NCI-H1105 treated with DMSO at 0.1 percent for 48 hours (cell line): Measurements from ENCODE around the gene ACBD5.
A peak's percentile ranks its signal among the peaks of the same experiment; 100 is the strongest.
"Not testable (repeated sequence)": the region's sequence is repeated elsewhere in the genome, so short reads cannot be mapped to it uniquely, and the experiment has no call there.

ENCODE experiments used
- DNase-seq: peaks from one replicate; lab custom pipeline; 2025; lab: John Stamatoyannopoulos, UW

The ACBD5 gene

GRCh38 chr10:27241010-27241651 lies 534 bp upstream of the ACBD5 start:
- no peak for DNase-seq

- not testable (repeated sequence) for DNase-seq
Measured at GRCh38 chr10:27237531-27237930, 3.1 kb downstream of the ACBD5 start.

GRCh38 chr10:27236589-27237128 lies 3.9 kb downstream of the ACBD5 start:
- not testable (repeated sequence) for DNase-seq

- no peak for DNase-seq
Measured at GRCh38 chr10:27235706-27236105, 4.9 kb downstream of the ACBD5 start.

DNA sequence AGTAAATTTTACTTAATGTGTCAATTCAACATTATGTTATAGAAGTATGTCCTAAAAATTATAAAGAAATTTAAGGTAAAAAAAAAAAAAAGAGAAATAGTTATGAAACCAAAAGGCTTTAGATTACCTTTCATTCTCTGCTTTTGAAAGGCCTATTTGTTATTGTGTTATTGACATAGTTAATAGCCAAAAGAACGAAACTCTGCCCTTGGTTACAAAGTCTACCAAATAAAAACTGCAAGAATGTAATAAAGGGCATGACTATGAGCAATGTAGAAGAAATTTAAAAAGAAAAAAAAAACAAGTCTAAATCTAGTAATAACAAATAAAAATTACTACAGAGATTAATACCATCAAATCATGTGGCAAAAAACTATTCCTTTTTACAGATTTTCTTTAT lies 10.6 kb downstream of the ACBD5 start:
- DNase-seq, result no peak

- DNase-seq, result no peak
Measured at GRCh38 chr10:27225642-27226257, 14.8 kb downstream of the ACBD5 start.

DNA sequence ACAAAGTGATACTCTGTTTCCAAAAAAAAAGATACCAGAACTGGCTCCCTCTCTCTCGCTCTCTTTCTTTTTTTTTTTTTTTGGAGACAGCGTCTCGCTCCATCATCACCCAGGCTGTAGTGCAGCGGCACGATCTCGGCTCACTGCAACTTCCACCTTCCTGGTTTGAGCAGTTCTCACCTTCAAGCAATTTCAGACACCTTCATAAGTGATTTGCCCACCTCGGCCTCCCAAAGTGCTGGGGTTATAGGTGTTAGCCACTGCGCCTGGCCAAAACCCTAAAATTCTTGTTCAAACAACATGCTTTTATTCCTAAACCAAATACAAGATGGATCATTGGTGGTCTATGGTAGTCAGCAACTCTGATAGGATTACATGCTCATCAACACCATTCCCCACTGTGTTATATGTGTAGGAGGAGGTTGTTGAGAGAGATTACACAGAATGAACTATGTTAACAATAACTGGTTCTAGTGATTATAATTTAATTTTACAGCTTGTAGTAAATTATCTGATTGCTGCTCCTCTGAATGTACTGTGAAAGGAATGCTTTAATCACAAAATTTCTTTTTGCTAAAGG lies 15.5 kb downstream of the ACBD5 start:
- DNase-seq, result no peak

GRCh38 chr10:27223964-27224363 lies 16.6 kb downstream of the ACBD5 start:
- DNase-seq, result no peak

DNA sequence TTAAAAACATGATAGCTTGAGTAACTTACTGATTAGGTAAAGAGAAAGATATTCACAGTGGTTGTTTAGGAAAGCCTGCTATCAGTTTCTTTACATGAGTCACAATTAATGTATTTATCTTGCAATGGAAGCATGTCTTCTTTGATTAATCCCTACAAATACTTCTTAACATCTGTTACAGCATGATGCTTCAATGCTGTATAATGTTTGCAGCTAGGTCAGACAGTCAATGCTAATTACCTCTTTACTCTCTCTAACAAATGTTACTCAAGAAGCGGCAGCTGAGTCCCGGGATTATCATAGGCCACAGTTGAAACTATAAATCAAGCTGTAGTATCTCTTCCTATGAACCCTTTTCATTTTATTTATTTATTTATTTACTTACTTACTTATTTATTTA lies 33.2 kb downstream of the ACBD5 start:
- no peak for DNase-seq

- no peak for DNase-seq
Measured at GRCh38 chr10:27203806-27204205, 36.8 kb downstream of the ACBD5 start.

DNA sequence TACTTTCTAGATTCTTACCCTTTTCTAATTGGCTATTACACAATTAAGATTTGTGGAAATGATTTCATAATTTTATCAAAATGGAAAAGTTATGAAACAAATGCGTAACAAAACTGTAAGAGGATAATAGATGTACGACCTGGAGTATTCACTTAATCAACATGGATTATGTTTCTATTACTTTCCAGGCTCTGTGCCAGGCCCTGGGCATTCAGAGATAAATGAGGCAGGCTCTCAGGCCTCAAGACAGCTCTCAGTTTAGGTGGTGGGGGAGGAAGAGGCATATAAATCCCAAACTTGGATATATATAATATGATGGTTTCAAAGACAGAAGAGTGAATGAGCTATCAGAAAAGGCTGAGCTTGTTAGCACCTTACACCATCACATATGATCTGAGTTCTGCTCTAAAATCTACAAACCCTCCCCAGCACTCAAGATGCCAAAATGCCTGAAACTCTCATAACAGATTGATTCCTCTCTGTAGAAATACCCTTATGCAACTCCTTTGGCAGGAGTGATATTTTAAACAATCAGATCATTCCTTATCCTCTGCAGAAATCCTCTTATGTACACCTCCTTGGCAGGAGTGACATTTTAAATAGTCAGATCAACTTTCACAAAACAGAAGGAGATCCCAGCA lies 42.5 kb downstream of the ACBD5 start:
- DNase-seq, result no peak

GRCh38 chr10:27192284-27192683 lies 48.3 kb downstream of the ACBD5 start:
- DNase-seq, result no peak

- no peak for DNase-seq
Measured at GRCh38 chr10:27190508-27190907, 50.1 kb downstream of the ACBD5 start.

DNA sequence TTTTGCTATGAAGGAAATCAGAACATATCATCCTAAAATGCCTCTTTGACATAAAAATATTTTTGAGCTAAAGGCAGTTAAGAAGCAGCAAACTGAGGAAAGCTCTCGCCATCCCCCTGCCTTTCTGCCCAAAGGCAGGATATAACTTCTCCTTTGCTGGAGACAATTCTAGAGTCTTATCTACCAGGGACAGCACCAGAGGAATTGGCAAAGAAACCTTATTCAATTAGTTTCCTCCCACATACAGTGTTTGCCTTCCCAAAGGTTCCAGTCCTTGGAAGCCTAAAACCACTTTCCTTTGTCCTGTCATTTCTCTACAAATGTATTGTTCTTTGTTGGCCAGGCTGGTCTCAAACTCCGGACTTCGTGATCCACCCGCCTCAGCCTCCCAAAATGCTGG lies 51.7 kb downstream of the ACBD5 start:
- DNase-seq, result no peak

DNA sequence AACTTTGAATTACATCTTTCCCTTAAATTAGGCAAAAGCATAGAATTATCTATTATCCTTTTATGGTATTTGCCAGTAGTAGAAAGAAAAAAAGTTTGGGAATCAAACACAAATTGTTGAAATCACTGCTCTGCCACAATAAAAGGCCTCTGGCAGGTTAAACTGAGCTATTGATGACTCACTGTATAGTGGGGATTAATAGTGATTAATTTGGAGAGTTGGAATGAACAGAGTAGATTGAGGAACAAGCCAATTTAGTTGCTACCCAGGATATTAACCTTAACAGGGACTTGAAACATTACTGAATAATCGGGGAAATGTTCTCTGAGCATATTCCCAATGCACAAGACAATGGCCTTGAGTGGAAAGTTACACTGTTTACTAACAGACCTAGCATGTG lies 52.3 kb downstream of the ACBD5 start:
- no peak for DNase-seq

DNA sequence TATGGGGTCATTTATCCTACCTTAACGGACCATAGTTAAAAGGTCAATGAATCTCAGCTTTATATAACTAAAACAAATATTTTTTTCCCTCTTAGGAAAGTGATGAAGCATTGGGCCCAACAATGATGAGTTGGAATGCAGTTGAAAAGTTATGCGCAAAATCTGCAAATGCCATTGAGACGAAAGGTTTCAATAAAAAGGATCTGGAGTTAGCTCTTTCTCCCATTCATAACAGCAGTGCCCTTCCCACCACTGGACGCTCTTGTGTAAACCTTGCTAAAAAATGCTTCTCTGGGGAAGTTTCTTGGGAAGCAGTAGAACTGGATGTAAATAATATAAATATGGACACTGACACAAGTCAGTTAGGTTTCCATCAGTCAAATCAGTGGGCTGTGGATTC lies 70.7 kb downstream of the ACBD5 start:
- DNase-seq, result no peak

- DNase-seq, result no peak
Measured at GRCh38 chr10:27158421-27158820, 82.2 kb downstream of the ACBD5 start.

GRCh38 chr10:27157150-27157549 lies 83.4 kb downstream of the ACBD5 start:
- no peak for DNase-seq

GRCh38 chr10:27156566-27156965 lies 84.0 kb downstream of the ACBD5 start:
- DNase-seq, result not testable (repeated sequence)

GRCh38 chr10:27155066-27155754 lies 85.4 kb downstream of the ACBD5 start, which contains the start of gene MASTL:
MASTL (plus strand) TSS chr10:27155352; CDS start chr10:27155427, 75 bp downstream.
- DNase-seq, result peak; percentile 68

- DNase-seq, result no peak
Measured at GRCh38 chr10:27153845-27154193, 86.8 kb downstream of the ACBD5 start.

DNA sequence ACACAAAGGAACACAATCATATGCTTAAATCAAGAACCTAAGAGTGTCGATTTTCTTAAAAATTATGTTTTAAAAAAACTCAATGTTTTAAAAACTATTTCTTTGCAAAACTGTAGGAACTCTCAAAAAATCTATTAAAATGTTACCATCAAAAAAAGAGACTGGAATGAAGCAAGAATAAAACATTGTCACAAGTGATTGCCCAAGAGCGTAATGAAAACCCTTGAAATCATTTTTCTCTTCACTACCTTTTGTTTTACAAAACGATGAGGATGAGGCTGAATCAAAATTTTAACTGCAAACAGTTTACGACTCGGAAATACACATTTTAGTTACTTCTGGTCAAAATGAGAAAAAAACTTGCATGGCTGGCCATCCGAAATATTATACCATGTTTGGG lies 87.3 kb downstream of the ACBD5 start:
- DNase-seq, result no peak
